Activated naive CD4-positive, alpha-beta T cell treated with anti-CD3 and anti-CD28 coated beads, Interleukin-2, amount 10 ng/mL, durations not matched to agents 7 days and 5 days (primary cell): ENCODE data around the gene COX6A1.
"Not testable (repeated sequence)": the region's sequence is repeated elsewhere in the genome, so short reads cannot be mapped to it uniquely, and the experiment has no call there.

Source experiments
- CTCF ChIA-PET: fragments of 350-600 bp; sonication (Branson Sonifier 250); formaldehyde crosslinking; loops from one replicate; lab custom pipeline; 2021; ENCODE audit warnings: antibody characterized with exemption; lab: Charles Lee
- DNase-seq: peaks from one replicate; pipeline ENCODE4 v3.0.0-alpha.2; 2020
- H3K27ac Mint-ChIP-seq: one replicate; pipeline ENCODE4 v1.8.0; 2021; ENCODE audit warnings: mild to moderate bottlenecking, moderate library complexity, mixed read lengths
- H3K27me3 Mint-ChIP-seq: one replicate; pipeline ENCODE4 v1.8.0; 2021; ENCODE audit warnings: mild to moderate bottlenecking, mixed read lengths
- H3K36me3 Mint-ChIP-seq: one replicate; pipeline ENCODE4 v1.8.0; 2021; ENCODE audit warnings: mixed read lengths
- H3K4me1 Mint-ChIP-seq: one replicate; pipeline ENCODE4 v1.8.0; 2021; ENCODE audit warnings: mixed read lengths
- H3K4me3 Mint-ChIP-seq: one replicate; pipeline ENCODE4 v1.8.0; 2021; ENCODE audit warnings: mild to moderate bottlenecking, moderate library complexity, mixed read lengths
- H3K9me3 Mint-ChIP-seq: one replicate; pipeline ENCODE4 v1.8.0; 2021; ENCODE audit warnings: mixed read lengths

COX6A1 gene

DNA sequence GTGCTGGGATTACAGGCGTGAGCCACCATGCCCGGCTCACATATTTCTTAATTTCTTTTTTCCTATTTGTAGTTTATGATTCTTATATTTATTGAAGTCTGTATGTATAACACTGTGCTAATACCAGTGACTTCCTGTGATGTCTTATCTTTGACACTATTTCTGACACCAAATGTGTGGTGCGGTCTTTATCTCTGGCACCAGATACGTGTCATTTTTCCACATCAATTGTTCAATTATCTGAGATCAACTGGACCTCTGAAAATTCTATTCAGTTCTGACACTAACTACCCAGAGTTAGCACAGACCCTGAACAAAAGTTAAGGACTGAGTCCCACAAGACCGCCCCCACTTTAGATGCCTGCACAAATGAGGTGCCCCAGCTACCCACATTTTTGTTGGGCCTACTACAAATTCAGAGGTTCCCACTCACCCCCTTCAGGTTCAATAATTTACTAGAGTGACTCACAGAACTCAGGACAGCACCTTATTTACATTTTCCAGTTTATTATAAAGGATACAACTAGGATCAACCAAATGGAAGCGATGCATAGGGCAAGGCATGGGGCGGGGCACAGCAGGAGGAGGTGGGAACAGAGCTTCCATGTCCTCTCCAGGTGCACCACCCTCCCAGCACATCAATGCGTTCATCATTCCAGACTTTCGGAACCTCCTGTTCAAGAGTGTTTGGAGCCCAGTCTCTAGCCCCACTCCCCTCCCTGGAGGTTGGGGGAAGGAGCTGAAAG lies 43.3 kb downstream of the COX6A1 start:
- Mint-ChIP-seq H3K9me3 (no peaks in the 10 kb centered on the region), H3K27me3 (peaks cover 3% of the 10 kb centered on the region), H3K4me3 (no peak overlapping the region), H3K4me1 (no peaks in the 10 kb centered on the region), H3K36me3 (no peaks in the 10 kb centered on the region), H3K27ac (no peak overlapping the region)
- CTCF ChIA-PET: interaction anchor here (1.0 kb wide), 1 partner anchor 11 kb away, joined by 4 read pairs; the partner anchor contains the start of gene SRSF9
- DNase-seq: no peak

DNA sequence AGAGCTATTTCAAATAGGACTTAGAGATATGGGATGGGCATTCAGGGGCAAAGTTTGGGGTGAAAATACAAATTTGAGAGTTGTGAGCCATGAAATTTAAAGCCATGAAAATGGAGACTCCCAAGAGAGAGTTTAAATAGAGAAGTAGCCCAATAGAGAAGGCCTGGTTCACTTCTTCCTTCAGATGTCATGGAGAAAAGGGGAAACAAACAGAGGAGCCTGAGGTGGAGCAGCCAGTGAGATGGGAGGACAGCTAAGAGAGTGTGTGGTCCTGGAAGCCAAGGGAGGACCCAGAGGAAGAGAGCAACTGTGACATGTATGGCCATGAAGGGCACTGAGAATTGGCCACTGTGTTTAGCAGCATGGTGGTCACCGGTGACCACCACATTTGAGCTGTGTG lies 45.7 kb downstream of the COX6A1 start:
- no peaks in the 10 kb centered on the region for H3K4me1 Mint-ChIP-seq
- no peak overlapping the region for H3K4me3 Mint-ChIP-seq

DNA sequence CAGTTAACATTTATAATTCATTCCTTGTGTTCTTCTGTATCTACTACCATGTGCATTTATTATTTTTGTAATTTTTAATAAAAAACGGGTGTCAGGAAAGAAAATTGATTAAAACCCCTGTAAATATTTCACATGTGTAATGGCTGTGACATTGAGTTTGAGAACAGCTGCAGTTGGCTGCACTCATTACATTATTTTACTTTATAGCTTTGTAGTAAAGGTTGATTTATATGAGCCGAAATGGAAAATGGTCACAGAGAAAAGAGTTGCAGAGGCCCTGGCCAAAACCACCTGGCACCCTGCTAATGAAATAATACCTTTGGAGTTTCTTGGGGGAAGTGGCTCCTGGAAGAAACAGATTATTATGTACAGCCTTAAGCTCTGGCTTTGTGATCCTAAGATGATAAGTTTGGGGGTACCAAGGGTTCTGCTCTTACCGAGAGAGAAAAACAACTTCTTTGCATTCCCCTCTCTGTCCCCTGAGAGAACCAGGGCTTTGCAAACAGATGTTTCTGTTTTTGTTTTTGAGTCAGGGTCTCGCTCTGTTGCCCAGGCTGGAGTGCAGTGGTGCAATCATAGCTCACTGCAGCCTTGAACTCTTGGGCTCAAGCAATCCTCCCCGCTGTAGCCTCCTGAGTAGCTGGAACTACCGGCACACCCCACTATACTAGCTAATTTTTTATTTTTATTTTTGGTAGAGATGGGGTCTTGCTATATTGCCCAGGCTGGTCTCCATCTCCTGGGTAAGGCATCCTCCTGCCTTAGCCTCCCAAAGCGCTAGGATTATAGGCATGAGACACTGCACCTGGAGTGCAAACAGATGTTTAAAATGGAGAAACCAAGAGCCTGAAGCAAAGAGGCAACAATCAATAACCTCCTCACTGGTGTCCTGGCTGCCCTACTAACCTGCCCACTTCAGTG lies 48.3 kb downstream of the COX6A1 start:
- no peak for DNase-seq
- H3K4me3 Mint-ChIP-seq: no peak overlapping the region
- no peaks in the 10 kb centered on the region for H3K27me3 Mint-ChIP-seq
- peaks cover 2% of the 10 kb centered on the region for H3K36me3 Mint-ChIP-seq
- no peaks in the 10 kb centered on the region for H3K9me3 Mint-ChIP-seq
- H3K4me1 Mint-ChIP-seq: no peaks in the 10 kb centered on the region
- H3K27ac Mint-ChIP-seq: no peak overlapping the region
- CTCF ChIA-PET: interaction anchor here (1.4 kb wide), 1 partner anchor 16 kb away, joined by 6 read pairs; the partner anchor contains the start of gene SRSF9

More for the DNA sequence above, 45.7 kb downstream of the COX6A1 start:
- DNase-seq: no peak
- no peaks in the 10 kb centered on the region for H3K9me3 Mint-ChIP-seq
- no peaks in the 10 kb centered on the region for H3K27me3 Mint-ChIP-seq
- CTCF ChIA-PET: interaction anchor here (1.1 kb wide), 1 partner anchor 13 kb away, joined by 3 read pairs; no protein-coding TSS in a partner anchor
- H3K27ac Mint-ChIP-seq: no peak overlapping the region
- peaks cover 2% of the 10 kb centered on the region for H3K36me3 Mint-ChIP-seq

GRCh38 chr12:120487552-120487951 lies 49.6 kb downstream of the COX6A1 start:
- H3K27me3 Mint-ChIP-seq, H3K27ac Mint-ChIP-seq, H3K4me3 Mint-ChIP-seq, H3K9me3 Mint-ChIP-seq, H3K4me1 Mint-ChIP-seq, DNase-seq, H3K36me3 Mint-ChIP-seq, CTCF ChIA-PET: not testable (repeated sequence)

GRCh38 chr12:120488057-120488640 lies 50.2 kb downstream of the COX6A1 start:
- no peaks in the 10 kb centered on the region for H3K27me3 Mint-ChIP-seq
- H3K36me3 Mint-ChIP-seq: peaks cover 2% of the 10 kb centered on the region
- H3K4me1 Mint-ChIP-seq: no peaks in the 10 kb centered on the region
- H3K27ac Mint-ChIP-seq: no peak overlapping the region
- CTCF ChIA-PET: interaction anchor here (0.9 kb wide), 1 partner anchor 19 kb away, joined by 3 read pairs; the partner anchor contains the start of gene SRSF9
- no peaks in the 10 kb centered on the region for H3K9me3 Mint-ChIP-seq
- no peak overlapping the region for H3K4me3 Mint-ChIP-seq
- DNase-seq: no peak

DNA sequence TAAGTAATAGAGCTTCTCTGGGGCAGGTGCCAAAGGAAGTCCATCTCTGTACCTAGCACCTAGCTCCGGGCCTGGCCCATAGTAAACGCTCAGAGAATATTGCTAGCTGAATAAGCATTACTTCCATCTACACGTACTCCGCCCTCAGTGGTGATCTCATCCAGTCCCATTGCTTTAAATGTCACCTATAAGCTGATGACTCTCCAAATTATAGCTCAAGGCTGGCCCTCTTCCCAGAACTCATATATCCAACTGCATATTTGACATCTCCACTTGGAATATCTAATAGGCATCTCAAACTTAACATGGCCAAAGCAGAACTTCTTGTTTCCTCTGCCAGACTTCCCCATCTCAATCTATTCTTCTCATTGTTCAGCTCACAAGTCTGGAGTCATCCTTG lies 51.1 kb downstream of the COX6A1 start:
- H3K9me3 Mint-ChIP-seq: no peaks in the 10 kb centered on the region
- H3K4me1 Mint-ChIP-seq: no peaks in the 10 kb centered on the region
- H3K27ac Mint-ChIP-seq: no peak overlapping the region
- no peak overlapping the region for H3K4me3 Mint-ChIP-seq
- CTCF ChIA-PET: no interaction called here
- no peak for DNase-seq
- H3K36me3 Mint-ChIP-seq: peaks cover 2% of the 10 kb centered on the region
- H3K27me3 Mint-ChIP-seq: no peaks in the 10 kb centered on the region

GRCh38 chr12:120490325-120490724 lies 52.4 kb downstream of the COX6A1 start:
- Mint-ChIP-seq H3K4me1 (peaks cover 9% of the 10 kb centered on the region), H3K4me3 (no peak overlapping the region), H3K27ac (no peak overlapping the region), H3K27me3 (no peaks in the 10 kb centered on the region), H3K36me3 (peaks cover 2% of the 10 kb centered on the region), H3K9me3 (no peaks in the 10 kb centered on the region)
- no peak for DNase-seq
- CTCF ChIA-PET: no interaction called here
